ENCODE results near the gene PAX8.

PAX8 gene

DNA sequence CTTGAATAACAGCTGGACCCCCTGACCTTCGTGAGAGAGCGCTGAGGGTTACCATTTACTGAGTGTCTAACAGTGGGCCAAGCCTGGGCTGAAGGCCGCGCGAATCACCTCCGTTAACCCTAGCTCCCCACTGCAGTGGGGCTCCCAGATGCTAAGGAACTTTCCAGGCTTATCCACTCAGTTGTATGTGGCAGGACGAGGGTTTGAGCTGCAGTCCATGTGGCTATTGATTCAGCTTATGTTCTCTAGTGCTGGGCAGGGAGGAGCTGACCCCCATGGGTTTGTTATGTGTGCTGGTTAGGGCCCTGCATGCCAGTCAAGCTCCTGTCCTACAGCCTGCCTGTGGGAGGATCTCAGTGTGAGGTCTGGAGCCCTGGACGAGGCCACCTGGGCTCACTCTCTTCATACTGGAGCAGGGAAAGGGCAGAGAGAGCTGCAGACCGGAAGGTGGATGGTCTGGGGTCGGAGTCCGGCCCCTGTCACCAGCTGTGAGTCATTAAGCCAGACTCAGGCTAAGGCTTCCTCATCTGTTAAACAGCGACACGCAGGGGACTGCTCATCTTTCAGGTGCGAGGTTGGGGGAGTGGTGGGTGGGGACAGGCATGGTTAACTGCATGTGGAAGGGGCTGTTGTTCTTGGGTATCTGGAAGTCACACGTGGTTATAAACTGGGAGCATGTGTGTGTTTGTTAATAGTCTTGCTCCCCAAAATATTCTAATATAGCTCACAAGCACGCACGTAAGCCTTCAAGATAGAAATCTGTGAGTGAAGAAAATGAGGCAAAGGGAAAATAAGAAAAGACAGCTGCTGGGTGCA lies 98.4 kb downstream of the PAX8 start:
- no peak for DNase-seq

DNA sequence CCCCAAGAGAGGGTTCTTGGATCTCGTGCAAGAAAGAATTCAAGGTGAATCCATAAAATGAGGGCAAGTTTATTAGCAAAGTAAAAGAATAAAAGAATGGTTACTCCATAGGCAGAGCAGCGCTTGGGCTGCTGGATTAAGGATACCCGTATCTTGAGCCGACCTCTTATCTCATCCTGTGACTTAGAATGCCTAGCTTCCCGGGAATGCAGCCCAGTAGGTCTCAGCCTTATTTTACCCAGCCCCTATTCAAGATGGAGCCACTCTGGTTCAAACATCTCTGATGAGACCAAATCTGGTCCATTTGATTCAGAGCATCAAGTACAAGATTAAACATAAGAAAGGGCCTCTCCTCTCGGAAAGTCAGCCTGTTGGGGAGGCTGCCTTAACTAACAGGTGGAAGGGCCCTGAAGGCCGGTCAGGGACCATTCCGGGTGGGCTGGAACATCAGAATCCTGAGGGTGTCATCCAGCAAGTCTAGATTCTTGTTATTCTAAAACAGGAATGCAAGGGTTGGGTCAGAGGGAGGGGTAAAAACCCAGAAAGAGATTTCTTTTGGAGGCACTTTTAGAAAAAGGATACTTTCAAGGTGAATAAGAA lies 99.2 kb downstream of the PAX8 start:
- no peak for DNase-seq

DNA sequence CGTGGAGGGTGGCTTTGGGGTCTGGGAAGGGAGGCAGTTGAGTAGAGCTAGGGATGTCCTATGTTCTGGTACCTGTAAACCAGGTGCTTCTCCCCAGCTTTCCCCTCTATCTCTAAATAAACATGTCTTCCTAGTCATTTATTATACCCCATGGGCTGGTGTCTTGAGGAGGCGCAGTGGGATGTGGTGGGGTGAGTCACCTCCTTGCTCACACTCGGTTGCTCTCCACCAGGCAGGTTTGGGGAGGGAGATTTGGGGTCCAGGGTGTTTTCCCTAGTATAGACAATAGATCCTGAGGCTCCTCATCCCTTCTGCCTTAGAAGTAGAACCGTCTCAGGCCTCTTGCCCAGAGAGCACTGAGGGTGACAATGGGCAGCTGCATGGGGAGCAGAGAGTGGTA lies 99.8 kb downstream of the PAX8 start:
- no peak for DNase-seq

DNA sequence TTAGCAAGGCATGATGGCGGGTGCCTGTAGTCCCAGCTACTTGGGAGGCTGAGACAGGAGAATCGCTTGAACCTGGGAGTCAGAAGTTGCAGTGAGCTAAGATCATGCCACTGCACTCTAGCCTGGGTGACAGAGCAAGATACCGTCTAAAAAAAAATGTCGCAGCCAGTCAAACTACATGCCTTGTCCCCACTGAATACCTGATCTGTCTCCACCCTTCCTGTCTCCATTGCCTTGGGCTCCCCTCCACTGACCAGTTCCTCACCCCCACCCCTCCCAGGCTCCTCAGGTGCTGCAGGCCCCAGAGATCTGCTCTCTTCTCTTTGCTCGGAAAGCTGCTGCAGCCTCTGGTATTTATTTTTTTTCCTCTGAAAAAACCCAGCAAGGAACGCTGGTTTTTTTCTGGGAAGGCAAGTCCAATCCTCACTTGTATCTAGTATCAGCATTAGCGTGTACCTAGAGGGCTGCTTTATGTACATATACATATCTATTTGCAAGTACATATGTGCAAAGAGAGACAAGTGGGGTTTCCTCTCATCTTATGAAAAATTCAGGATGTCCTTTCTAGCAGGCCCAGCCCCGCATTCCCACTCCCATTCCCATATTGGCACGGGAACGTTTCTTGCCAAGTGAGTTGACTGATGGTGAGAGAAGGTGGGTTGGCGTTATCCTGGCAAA lies 100.5 kb downstream of the PAX8 start:
- DNase-seq: no peak

DNA sequence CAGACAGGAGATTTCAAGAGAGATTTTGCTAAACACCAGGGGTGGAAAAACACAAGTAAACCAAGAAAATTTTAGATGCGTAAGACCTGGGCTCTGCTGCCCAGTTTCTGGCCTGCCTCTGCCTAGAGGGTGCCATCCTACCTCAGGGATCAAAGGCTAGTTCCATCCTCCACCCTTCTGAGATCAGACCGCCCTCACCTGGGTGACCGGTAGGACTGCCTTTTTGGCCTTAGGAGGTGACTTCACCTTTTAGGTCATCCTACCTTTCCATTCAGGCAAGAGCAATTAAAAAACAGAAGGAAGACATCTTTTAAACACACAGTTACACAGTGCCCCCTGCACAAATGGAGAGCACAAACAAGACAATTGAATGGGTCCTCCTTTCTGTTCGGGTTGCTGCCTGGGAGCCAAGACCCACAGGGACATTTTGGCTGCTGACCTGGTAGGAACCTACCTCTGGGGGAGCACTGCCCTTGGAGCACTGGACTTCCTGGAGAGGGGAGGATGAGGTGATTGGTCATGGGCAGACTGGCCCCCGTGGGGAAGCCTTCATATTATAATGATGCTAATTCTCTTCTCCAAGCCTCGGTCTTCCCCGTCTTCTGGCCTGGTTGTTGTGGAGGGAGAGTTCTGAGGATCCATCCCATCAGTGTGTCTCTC lies 101.9 kb downstream of the PAX8 start:
- DNase-seq: no peak

DNA sequence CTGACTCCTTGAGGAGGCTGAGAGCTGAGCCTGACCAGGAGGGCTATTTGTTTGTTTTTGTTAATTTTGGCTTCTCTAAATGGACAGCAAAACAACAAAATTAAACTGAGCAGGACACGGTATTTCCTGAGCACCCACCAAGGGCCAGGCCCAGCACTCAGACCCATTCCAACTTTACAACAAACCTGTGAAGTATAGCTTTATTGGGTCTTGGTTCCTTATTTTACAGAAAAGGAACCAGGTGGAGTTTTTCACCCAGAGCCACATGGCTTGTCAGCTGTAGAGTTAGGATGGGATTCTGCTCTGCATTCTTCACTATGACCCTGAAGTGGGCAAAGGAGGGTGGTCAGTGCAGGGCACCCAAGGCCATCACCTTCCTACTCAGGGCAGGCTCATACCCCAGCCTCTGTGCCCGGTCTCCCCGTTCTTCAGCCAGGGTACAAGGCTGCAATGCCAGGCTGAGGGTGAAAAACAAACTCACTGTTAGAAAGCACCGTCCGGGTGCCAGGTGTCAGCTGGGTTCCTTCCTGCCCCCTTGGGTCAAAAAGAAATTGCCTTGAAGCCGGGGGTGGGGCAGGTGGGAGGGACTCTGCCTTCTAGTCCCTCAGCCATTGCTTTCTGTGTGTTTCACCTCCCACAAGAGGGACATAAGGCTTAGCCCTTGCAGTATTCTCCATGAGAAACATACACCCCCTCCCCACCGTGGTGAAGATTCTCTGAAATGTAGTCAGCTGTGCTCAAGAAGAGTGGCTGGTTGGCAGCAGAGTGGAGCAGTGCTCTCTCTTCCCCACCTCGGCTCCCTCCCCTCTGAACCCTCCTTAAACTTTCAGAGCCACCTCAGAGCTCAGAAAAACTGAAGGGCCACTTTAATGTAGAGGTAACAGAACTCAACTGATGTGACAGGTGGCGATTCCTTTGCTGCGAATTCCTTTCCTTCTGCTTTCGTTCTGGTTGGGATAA lies 102.7 kb downstream of the PAX8 start:
- peak; percentile 27 for DNase-seq

DNA sequence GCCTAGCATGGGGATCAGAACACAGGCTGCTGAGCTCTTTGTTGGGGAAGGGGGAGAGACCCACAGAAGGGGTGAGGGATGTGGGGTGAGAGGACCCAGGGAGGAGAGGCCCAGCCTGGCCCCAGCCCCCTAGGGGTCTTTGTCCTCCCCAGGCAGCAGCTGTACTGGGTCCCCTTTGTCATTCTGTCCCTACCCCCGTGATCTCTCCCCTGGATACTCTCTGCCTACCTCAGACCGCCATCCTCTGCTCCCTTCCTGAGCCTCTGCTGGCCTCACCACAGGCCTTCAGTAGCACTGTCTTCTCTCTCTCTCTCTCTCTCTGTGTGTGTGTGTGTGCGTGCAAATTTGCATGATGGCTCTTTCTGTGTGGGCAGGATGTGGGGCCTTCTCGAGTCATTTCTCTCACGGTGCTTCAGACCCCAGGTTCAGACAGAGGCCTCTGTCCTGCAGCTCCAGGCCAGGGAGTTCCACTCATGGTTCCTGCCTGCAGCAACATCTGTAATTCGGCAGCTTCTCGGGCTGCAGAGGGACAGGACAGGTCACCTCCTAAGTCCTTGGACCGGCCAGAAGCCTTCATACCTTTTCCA lies 103.6 kb downstream of the PAX8 start:
- peak; percentile 70 for DNase-seq

DNA sequence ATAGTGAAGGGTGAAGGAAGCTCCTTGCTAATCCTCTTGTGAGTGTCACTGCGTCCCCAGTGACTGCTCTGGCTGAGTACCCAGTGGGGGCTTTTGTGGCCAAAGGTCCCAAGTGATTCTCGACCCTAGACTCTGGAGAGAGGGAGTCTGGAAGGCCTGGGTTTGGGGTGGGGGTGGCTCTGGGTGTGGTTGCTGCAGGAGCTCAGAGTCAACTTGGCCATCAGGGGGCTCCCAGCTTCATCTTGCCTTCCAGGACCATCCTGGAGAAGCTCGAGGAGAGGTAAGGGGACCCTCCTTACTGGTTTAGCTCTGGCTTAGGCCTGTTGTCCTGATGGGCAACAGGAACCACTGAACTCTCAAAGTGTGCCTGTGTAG lies 104.4 kb downstream of the PAX8 start:
- peak; percentile 55 for DNase-seq

DNA sequence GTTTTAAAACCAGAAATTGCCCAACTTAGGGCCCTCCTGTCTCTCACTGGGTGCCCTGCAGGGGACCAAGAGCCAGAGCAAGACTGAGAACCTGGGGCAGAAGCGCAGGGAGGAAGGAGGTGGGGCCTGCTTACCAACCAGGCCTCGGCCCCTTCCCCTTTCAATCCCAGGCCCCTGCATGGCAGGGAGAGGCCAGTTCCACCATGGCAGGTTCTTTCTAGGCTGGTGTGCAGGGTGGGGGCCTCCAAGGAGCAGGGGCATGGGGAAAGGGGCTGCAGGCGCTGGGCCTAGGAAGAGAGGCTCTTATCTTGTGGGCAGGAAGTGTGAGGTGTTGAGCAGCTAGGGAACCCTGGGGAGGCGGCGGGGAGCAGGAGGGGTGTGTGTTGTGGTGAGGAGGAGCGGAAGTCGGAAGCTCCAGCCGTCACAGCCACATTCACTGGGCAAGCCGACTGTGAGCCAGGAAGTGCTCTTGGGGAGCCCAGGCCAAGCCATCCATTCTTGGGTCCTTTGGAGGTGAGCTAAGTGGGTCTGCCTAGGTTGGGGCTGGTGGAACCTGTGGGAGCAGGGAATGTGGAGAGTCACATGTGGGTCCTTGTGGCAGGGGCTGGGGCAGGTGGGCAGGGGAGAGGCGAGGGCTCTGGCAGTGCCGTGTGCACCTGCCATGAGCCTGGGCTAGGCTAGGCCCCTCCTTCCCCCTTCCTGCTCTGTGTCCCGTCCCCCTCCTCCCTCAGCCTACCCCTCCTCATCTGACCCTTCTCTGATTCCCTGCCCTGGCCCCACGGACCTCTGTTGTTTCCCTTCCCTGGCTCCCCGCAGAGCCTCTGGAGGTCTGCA lies 105.0 kb downstream of the PAX8 start, which contains the start of gene PSD4:
Gene PSD4, plus strand, starts transcription at position 430 of the 834 bp plus-strand sequence. CDS start 8,486 bp downstream, outside the sequence.
- peak; percentile 97 for DNase-seq

DNA sequence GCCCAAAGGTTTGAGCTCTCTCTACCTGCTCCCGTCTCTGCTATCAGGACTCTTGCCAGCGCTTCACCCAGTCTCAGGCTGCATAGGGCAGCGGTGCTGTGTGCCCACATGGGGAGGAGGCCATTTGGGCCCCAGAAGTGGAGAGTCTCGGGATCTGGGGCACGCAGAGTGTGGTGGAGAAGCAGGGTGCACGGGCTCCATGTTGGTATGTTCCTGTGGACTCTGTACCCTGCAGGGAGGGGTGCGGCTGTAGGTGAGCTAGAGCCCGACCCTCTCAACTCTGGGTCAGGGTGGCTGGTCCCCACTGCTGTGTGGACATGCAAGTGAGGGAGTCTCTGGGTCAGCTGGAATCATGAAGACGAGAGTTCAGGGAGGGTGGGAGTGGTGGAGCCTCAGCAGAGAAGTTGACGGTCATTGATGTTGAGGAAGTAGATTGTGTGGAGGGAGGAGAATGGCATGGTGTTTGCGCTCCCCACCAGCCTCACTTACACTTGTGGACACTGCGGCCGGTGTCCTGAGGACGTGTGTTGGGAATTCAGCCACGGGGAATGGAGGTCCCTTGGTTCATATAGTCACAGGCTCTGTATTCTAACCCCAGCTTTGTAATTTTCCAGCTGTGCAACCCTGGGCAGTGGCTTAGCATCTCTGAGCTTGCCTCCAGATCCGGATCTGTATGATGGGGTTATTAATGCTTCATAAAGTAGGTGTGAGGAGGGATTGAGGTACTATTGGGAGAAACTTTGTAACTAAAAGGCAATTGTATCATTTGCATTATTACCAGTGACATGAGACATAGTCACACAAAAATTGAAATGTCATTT lies 105.8 kb downstream of the PAX8 start:
- DNase-seq: no peak

DNA sequence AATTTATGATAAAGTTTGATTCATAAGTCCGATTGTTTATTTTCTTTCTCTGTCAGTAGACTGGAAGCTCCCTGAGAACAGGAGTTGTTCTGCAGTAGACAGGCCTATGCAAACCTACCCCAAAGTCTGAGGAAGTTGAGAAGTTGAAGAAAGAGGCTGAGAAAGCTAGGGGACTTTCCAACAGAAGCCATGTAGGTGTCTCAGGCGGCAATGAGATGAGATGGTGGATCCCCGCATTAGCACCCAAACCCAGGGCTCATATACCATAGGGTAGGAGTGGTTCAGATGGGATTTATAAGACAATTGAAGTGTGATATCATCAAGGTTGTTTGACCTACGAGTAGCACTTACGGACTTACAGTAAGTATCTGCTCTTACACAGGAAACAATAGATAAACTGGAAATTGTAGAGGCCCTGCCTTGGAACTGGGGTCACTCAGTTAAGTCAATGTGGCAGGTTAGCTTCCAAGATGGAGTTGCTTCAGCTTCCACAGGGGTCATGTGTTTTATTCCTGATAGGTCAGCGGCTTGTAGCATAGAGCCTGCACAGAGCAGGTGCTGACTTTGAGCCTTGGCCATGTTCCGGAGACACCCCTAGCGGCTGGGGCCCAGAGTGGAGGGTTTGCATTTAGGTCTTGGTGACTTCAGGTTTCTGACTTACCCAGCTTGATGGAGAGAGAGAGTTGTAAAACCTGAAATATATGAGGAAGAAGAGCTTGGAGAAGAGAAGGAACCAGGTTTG lies 107.2 kb downstream of the PAX8 start:
- DNase-seq: no peak

DNA sequence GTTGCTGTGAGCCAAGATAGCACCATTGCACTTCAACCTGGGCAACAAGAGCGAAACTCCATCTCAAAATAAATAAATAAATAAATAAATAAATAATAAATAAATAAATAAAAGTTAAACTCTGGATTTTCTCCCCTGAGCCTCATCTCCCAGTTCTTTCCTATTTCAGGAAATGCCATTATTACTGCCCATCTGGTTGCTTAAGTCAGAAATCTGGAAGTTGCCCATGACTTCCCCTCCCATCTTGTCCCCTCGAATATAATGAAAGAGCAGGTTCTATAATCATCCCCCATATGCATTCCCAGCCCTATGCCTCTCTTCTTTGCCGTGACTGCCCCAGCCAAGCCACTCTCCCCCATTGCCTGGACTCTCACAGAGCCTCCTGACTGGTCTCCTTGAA lies 109.1 kb downstream of the PAX8 start:
- DNase-seq: no peak

DNA sequence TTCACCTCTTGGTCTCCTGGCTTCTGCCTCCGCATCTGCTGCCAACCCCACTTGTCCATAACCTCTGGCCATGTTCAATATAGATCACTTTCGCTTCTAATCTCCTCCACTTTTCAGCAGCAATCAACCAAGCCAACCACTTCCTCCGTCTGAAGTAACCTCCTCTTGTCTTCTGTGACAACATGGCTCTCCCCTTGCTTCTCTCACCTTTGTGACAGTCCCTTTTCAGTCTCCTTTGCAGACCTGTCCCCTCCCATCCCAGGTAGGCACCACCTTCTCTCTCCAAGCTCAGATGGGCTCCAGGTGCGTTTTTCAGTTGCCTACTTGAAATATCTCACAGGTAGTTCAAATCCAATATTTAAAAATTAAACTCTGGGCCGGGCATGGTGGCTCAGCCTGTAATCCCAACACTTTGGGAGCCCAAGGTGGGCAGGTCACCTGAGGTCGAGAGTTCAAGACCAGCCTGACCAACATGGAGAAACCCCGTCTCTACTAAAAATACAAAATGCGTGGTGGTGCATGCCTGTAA lies 109.7 kb downstream of the PAX8 start:
- DNase-seq: no peak

DNA sequence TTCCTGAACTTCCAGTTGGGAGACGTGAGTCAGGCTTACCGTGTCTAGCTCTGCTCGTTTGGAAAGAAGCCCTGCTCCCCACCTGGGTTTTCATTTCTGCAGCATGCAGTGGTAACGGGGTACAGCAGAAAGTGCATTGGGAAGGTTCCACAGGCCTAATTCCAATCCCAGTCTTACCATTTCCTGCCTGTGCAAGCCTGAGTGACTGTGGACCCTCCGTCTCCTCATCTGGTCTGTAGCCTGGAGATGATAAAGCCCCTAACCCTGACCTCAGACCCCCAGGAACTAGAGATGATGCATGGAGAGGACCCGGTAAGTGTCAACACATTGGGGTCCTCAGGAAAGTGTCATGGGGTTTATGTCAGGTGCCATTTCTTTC lies 110.8 kb downstream of the PAX8 start:
- DNase-seq: no peak

DNA sequence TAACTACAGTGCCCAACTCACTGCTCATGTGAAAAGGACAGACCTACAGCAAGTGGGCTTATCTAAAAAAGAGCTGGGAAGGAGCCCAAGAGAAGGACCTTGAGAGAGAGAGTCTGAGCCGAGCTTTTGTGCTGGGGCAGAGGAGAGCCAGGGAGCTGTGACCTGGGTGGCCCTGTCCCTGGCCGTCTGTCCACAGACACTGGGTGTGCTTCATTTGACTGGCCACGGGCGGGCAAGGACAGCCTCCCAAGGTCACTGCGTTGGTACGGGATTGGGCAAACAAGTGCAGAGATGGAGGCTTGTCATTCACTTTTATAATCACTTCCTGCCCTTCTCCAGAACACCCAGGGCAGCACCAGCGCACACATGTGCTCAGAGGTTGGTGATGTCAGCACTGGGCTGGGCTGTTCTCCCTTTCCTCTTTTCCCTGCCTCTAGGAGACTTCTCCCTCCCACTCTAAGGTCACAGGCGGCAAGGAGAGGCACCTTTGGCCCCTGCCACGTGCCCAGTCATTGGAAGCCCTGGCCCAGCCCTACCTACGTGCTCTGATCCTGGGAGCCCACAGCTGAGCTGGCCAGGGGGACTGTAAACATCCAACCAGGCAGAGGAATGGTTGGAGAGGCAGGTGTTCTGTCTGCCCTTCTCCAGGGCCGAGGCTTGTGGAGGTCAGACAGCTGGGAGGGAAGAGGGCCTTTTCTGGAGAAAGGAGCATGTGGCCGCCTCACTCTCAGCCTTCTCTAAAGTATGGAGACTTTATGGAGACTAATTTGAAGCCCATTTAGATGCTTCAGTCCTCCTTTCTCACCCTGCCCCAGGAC lies 111.4 kb downstream of the PAX8 start:
- DNase-seq: no peak

DNA sequence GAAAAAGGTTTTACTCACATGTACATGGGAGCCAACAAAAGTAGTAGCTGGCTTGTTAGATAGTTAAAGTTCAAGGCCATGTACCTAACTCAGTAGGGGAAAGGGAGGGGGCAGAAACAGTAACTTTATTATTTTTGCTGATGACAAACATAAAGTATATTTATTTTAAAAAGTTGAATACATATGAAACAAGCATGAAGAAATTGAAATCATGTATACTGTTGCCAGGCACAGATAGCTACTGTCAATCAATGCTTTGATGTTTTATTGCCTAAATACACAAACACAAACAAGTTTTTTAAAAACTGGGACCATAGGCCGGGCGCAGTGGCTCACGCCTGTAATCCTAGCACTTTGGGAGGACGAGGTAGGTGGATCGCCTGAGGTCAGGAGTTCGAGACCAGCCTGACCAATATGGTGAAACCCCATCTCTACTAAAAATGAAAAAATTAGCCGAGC lies 112.5 kb downstream of the PAX8 start:
- no peak for DNase-seq

Data from hematopoietic multipotent progenitor cell treated with erythropoietin and hydrocortisone succinate and interleukin-3 and kit ligand, for 4 days (in vitro differentiated cells).